ENCODE data around the gene THAP4.

The THAP4 gene

GRCh38 chr2:241656190-241656741 is 19.3 kb upstream of the THAP4 start:
- H3K4me1 ChIP-seq (ENCODE audit: low read length), result no peaks in the 10 kb centered on the region
- H3K27ac ChIP-seq (ENCODE audit: low read length), result no peak overlapping the region
- TF ChIP-seq, protein P1, sequence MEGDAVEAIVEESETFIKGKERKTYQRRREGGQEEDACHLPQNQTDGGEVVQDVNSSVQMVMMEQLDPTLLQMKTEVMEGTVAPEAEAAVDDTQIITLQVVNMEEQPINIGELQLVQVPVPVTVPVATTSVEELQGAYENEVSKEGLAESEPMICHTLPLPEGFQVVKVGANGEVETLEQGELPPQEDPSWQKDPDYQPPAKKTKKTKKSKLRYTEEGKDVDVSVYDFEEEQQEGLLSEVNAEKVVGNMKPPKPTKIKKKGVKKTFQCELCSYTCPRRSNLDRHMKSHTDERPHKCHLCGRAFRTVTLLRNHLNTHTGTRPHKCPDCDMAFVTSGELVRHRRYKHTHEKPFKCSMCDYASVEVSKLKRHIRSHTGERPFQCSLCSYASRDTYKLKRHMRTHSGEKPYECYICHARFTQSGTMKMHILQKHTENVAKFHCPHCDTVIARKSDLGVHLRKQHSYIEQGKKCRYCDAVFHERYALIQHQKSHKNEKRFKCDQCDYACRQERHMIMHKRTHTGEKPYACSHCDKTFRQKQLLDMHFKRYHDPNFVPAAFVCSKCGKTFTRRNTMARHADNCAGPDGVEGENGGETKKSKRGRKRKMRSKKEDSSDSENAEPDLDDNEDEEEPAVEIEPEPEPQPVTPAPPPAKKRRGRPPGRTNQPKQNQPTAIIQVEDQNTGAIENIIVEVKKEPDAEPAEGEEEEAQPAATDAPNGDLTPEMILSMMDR (IDR thresholded peaks at IDR 0.05; ENCODE audit: low read depth, low read length), result no peak
- no peak for TF ChIP-seq EZH2phosphoT487 (IDR thresholded peaks at IDR 0.05; ENCODE audit: low read depth)
- H3K79me2 ChIP-seq (ENCODE audit: low read length), result no peaks in the 10 kb centered on the region
- peaks cover 11% of the 10 kb centered on the region for H3K36me3 ChIP-seq (replicated peaks; ENCODE audit: low read depth, low read length)
- no peak overlapping the region for H3K9ac ChIP-seq (ENCODE audit: low read length)
- H3K9me3 ChIP-seq (ENCODE audit: insufficient read depth, low read length), result no peaks in the 10 kb centered on the region
- no peak overlapping the region for H2AFZ ChIP-seq (ENCODE audit: low read depth, low read length)
- no peak overlapping the region for H3K4me3 ChIP-seq (ENCODE audit: low read length)
- H3K4me2 ChIP-seq (ENCODE audit: low read length), result no peak overlapping the region
- no peaks in the 10 kb centered on the region for H4K20me1 ChIP-seq (ENCODE audit: insufficient read depth, low read length)
- H3K27me3 ChIP-seq (ENCODE audit: low read depth, low read length), result no peaks in the 10 kb centered on the region

GRCh38 chr2:241655516-241656189 is 18.7 kb upstream of the THAP4 start:
- Histone ChIP-seq H4K20me1 (ENCODE audit: insufficient read depth, low read length) (no peaks in the 10 kb centered on the region), H3K79me2 (ENCODE audit: low read length) (no peaks in the 10 kb centered on the region), H3K27me3 (ENCODE audit: low read depth, low read length) (no peaks in the 10 kb centered on the region), H3K36me3 (replicated peaks; ENCODE audit: low read depth, low read length) (peaks cover 11% of the 10 kb centered on the region), H3K4me3 (ENCODE audit: low read length) (no peak overlapping the region), H3K9ac (ENCODE audit: low read length) (no peak overlapping the region), H3K27ac (ENCODE audit: low read length) (no peak overlapping the region), H3K4me2 (ENCODE audit: low read length) (no peak overlapping the region), H3K9me3 (ENCODE audit: insufficient read depth, low read length) (no peaks in the 10 kb centered on the region), H2AFZ (ENCODE audit: low read depth, low read length) (no peak overlapping the region), H3K4me1 (ENCODE audit: low read length) (no peaks in the 10 kb centered on the region)
- TF ChIP-seq EZH2phosphoT487 (IDR thresholded peaks at IDR 0.05; ENCODE audit: low read depth), result no peak
- TF ChIP-seq, protein P1 (IDR thresholded peaks at IDR 0.05; ENCODE audit: low read depth, low read length), result no peak

DNA sequence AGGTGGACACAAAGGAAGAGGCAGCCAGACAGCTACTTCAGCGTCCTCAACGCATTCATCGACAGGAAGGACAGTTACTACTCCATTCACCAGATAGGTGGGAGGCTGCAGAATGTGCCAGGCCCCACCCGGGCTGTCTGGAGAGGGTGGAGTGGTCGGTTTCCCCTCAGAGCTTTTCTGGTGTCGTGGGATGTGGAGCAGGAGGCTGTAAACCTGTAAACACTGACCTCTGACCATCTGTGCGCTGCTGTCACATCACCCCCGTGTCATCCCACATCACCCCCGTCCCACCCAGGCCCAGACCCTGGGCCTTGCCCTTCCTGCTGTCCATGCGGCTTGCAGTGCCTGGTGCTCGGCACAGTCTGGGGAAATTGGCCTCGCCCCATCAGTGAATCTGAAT is 17.6 kb upstream of the THAP4 start:
- H3K9ac ChIP-seq (ENCODE audit: low read length), result no peak overlapping the region
- no peaks in the 10 kb centered on the region for H3K4me1 ChIP-seq (ENCODE audit: low read length)
- H3K4me2 ChIP-seq (ENCODE audit: low read length), result no peak overlapping the region
- peaks cover 9% of the 10 kb centered on the region for H3K36me3 ChIP-seq (replicated peaks; ENCODE audit: low read depth, low read length)
- H2AFZ ChIP-seq (ENCODE audit: low read depth, low read length), result no peak overlapping the region
- no peaks in the 10 kb centered on the region for H4K20me1 ChIP-seq (ENCODE audit: insufficient read depth, low read length)
- H3K27me3 ChIP-seq (ENCODE audit: low read depth, low read length), result no peaks in the 10 kb centered on the region
- peaks cover 6% of the 10 kb centered on the region for H3K79me2 ChIP-seq (ENCODE audit: low read length)
- H3K9me3 ChIP-seq (ENCODE audit: insufficient read depth, low read length), result no peaks in the 10 kb centered on the region
- H3K4me3 ChIP-seq (ENCODE audit: low read length), result no peak overlapping the region
- no peak overlapping the region for H3K27ac ChIP-seq (ENCODE audit: low read length)
- TF ChIP-seq, protein P1 (IDR thresholded peaks at IDR 0.05; ENCODE audit: low read depth, low read length), result no peak
- TF ChIP-seq EZH2phosphoT487 (IDR thresholded peaks at IDR 0.05; ENCODE audit: low read depth), result no peak

GRCh38 chr2:241653210-241653750 is 16.3 kb upstream of the THAP4 start:
- H3K4me1 ChIP-seq (ENCODE audit: low read length), result no peaks in the 10 kb centered on the region
- H3K9me3 ChIP-seq (ENCODE audit: insufficient read depth, low read length), result no peaks in the 10 kb centered on the region
- H4K20me1 ChIP-seq (ENCODE audit: insufficient read depth, low read length), result peaks cover 6% of the 10 kb centered on the region
- no peaks in the 10 kb centered on the region for H3K27me3 ChIP-seq (ENCODE audit: low read depth, low read length)
- peaks cover 18% of the 10 kb centered on the region for H3K79me2 ChIP-seq (ENCODE audit: low read length)
- H3K4me2 ChIP-seq (ENCODE audit: low read length), result no peak overlapping the region
- H3K36me3 ChIP-seq (replicated peaks; ENCODE audit: low read depth, low read length), result peaks cover 6% of the 10 kb centered on the region
- H3K9ac ChIP-seq (ENCODE audit: low read length), result no peak overlapping the region
- no peak for TF ChIP-seq EZH2phosphoT487 (IDR thresholded peaks at IDR 0.05; ENCODE audit: low read depth)
- TF ChIP-seq, protein P1 (IDR thresholded peaks at IDR 0.05; ENCODE audit: low read depth, low read length), result no peak
- H3K27ac ChIP-seq (ENCODE audit: low read length), result no peak overlapping the region
- H2AFZ ChIP-seq (ENCODE audit: low read depth, low read length), result no peak overlapping the region
- no peak overlapping the region for H3K4me3 ChIP-seq (ENCODE audit: low read length)
